HG02870 (cell line): ENCODE results near the gene FAM117B.
"Not testable (repeated sequence)": the region's sequence is repeated elsewhere in the genome, so short reads cannot be mapped to it uniquely, and the experiment has no call there.

Experiments used
- ATAC-seq: cut with Tn5 transposase; IDR thresholded peaks from one replicate; pipeline ENCODE4 v1.9.1; 2021; ENCODE audit warnings: mild to moderate bottlenecking, moderate library complexity; ENCODE audit not compliant: unreplicated experiment

Gene FAM117B

DNA sequence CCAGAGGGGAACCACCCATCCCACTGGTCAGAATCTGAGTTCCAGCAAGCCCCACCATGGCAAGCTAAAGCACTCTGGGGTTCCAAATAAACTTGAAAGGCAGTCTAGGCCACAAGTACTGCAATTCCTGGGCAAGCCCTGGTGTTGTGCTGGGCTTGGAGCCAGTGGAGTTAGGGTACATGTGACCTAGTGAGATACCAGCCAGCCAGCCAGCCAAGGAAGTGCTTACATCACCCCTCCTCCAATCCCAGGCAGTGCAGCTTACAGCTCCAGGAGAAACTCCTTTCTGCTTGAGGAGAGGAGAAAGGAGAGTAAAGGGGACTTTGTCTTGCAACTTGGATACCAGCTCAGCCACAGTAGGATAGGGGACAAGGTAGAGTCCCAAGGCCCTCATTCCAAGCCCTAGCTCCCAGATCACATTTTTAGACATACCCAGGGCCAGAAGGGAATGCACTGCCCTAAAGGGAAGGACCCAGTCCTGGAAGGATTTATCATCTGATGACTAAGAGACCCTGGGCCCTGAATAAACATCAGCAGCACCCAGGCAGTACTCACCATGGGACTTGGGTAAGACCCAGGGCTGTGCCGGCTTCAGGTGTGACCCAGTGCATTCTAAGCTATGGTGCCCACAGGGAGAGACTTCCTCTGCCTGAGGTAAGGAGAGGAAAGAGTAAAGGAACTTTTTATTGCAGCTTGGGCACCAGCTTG, 172.8 kb downstream of the FAM117B start:
- ATAC-seq = not testable (repeated sequence)

DNA sequence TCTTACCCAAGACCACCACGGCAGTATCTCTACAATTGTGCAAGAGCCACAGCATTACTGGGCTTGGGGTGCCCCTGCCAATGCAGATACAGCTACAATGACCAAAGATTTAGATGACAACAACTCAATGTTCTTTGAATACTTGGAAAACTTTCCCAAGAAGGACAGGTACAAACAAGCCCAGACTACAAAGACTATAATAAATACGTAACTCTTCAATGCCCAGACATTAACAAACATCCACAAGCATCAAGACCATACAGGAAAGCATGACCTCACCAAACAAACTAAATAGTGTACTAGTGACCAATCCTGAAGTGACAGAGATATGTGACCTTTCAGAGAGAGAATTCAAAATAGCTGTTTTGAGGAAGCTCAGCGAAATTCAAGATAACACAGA, 174.0 kb downstream of the FAM117B start:
- no peak for ATAC-seq

DNA sequence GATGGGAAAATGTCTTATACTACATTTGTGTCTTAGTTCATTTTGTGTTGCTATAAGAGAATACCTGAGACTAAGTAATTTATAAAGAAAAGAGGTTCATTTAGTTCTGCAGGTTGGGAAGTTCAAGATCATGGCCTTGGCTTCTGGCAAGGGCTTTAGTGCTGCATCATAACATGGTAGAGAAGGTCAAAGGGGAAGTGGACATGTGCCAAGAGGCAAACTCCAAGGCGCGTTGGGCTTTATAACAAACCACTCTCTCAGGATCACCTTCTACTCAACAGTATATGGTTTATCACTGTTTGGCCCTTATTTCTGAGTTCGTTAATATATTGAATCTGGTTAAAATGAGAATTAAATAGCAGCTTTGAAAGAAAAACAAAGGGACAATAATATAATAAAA, 178.6 kb downstream of the FAM117B start:
- no peak for ATAC-seq

DNA sequence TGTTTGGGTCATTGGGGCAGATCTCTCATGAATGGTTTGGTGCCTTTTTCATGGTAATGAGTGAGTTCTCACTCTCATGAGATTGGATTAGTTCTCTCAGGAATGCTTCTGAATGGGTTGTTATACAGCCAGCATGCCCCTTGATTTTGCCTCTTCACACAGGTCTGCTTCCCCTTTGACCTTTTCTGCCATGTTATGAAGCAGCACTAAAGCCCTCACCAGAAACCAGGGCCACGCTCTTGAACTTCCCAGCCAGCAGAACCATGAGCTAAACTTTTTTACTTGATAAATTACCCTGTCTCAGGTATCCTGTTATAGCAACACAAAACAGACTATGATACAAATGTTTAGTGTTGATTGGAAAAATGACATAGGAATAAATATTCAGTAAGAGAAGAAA, 179.5 kb downstream of the FAM117B start:
- no peak for ATAC-seq

DNA sequence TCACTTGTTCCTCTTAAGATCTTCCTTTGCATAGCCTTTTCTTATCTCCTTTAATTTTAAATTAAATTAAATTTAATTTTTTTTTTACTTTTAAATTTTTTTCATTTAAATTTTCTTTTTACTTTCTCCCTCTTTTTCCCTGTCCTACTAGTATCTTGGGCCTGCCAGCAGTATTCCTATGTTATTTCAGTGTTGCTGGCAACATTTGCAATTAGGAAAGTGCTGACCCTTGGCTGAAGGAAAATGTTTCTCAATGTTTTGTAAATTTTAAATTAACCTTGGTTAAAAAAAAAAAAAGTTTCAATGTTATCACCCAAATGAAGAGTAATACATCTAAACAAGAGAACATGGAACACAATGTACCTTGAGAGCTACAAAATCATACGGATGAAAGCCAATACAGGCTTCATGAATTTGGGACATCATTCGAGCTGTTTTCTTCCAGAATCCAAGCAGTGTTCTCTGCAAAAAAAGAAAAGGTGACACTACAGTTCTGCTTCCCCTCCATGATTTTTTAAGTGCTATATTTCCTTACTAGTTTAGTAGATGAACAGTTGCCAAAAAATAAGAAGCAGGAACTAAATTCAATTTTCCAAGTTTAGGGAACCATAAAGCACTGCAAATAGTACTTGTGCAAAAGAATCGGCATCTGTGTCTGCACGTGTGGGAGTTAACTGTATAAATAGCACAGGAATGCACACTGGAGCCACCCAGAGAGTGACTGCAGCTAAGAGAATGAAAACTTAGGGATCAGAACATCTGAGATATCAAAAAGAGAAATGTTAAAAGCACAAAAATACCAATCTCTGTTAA, 181.0 kb downstream of the FAM117B start:
- no peak for ATAC-seq

DNA sequence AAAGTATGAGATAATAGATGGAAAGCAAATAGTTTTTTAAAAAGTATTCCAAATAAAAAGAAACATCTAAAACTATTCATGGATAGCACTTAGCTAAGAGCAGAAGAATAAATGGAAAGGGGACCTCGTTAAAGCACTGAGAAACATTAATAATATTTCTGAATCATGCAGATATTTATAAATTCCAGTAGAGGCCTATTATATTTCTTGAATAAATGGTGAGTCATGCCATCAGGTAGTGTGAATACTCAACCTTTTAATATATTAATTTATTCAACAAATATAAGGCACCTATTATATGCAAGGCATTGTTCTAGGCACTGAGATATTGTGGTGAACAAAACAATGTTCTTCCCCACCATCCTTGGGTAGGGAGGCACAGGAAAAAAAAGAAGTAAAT, 183.0 kb downstream of the FAM117B start:
- ATAC-seq = no peak

DNA sequence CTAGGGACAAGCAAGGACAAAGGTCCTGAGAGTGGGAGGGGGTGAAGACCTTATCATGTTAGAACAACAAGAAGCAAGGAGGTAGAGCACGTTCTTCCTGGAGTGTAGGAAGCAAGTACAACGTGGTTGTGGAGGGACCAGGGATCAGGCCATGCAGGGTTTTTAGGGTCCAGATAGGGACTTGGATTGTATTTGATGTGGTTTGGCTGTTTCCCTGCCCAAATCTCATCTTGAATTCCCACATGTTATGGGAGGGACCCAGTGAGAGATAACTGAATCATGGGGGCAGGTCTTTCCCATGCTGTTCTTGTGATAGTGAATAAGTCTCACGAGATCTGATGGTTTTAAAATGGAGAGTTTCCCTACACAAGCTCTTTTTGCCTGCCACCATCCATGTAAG, 183.6 kb downstream of the FAM117B start:
- no peak for ATAC-seq
